HG03103 (cell line): Measurements from ENCODE around the gene ZNF813.
A peak's percentile ranks its signal among the peaks of the same experiment; 100 is the strongest.

Experiments used
- ATAC-seq: cut with Tn5 transposase; IDR thresholded peaks from one replicate; pipeline ENCODE4 v1.9.1; 2021; ENCODE audit warnings: low read depth; ENCODE audit not compliant: unreplicated experiment

The ZNF813 gene

DNA sequence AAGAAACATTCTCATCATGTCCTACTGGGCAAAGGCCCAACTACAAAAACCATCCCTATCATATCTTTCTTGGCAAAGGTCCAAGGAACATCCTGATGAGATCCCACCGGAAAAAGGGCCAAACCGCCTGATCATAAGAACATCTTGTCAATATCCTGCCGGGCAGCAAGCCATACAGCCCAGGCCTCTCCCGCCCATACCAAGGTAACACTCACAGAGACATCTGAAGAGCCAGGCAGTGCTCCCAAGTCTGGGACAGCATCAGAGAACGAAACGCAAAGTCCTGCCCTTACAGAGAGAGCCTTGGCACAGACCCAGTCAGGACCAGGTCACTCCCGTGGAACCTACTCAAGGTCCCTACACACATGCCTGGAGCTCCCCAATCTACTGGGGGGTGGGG lies 51.9 kb downstream of the ZNF813 start:
- no peak for ATAC-seq

DNA sequence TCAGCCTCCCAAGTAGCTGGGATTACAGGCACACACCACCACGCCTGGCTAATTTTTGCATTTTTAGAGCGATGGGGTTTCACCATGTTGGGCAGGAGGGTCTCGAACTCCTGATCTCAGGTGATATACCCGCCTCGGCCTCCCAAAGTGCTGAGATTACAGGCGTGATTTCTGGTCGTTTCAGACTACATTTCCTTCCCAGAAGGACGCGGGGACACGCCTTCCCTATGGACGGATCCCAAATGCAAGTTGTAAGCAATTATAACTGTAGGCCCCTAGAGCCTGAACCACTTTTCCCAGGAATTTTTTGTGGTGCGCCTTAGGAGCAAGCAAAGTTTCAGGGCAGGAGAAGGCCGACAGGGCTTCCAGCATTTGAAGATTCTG lies 52.6 kb downstream of the ZNF813 start:
- ATAC-seq: no peak

DNA sequence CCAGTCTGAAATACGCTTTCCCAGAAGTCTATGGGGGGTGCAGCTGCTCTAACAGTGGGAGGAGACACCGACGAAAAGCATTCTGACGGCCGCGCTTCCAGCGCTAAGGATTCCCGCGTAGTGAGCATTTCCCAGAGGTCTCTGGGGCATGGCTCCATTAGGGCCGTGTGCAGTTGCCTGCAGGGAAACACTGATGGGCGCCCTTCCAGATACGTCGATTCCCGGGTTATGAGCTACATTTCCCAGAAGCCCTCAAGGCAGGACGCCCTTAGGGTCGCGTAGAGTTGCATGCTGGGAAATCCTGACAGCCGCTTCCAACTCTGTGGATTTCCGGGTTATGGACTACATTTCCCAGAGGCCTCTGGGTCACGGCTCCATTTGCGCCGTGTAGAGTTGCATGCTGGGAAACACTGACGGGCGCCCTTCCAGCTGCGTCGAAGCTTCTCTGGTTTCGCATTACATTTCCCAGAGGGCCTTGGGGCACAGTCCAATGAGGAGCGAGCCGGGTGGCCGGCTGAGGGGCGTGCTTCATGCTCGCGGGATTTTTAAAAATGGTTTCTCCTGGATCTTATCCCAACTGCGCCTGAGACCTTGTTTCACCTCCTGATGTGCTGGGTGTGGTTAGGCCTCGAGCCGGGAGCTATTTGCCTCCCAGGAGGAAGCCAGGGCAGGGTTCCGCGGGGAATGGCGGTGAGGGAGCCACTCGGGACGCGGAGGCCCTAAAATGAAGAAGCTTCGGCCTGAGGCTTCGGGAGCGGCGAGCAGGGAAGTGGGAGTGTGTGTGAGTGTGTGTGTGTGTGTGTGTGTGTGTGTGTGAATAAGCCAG lies 53.2 kb downstream of the ZNF813 start:
- peak; percentile 97 for ATAC-seq

GRCh38 chr19:53521373-53522202 lies 54.1 kb downstream of the ZNF813 start:
- no peak for ATAC-seq

DNA sequence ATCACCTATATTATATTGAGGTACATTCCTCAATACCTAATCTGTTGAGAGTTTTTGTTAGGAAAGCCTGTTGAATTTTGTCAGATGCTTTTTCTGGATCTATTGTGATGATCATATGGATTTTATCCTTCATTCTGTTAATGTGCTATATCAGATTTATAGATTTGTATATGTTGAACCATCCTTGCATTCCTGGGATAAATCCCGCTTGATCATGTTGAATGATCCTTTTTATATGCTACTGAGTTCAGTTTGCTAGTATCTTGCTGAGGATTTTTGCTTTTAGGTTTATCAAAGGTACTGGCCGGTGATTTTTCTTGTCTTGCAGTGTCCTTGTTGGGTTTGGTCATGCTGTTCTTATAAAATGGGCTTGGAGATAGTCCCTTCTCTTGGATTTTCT lies 58.4 kb downstream of the ZNF813 start:
- no peak for ATAC-seq

GRCh38 chr19:53530622-53531021 lies 63.1 kb downstream of the ZNF813 start:
- no peak for ATAC-seq

- no peak for ATAC-seq
Measured at GRCh38 chr19:53531457-53531856, 63.9 kb downstream of the ZNF813 start.

DNA sequence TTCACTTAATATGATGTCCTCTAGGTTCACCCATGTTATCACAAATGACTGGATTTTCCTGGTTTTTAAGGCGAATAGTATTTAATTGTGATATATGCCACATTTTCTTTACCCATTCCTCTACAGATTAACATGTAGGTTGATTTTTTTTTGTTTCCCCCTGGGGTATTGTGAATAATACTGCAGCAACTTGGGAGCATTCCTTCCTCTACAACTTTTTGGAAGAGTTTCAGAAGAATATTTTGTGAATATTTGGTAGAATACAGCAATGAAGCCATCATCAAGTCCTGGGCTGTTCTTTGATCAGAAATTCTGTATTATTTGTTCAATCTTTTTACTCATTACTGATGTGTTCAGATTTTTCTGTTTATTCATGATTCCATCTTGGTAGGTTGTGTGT lies 64.8 kb downstream of the ZNF813 start:
- no peak for ATAC-seq

- no peak for ATAC-seq
Measured at GRCh38 chr19:53536225-53536548, 68.7 kb downstream of the ZNF813 start.

DNA sequence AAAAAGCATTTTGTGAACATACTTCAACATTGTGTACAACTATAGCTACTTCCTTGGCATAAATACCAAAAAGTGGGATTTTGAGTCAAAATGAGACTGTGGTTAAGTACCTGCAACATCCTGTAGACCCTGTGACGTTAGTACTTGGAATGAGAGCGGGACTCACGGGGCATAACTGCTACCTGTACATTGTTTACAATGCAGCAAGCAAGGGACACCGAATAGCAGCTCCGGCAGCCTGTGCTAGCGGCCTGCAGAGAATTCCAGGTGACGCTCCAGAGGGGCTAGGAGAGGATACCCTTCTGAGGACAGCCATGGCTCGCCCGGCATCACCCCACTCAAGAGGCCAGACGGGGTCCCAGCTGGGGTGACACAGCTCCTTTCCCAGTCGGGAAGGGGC lies 69.6 kb downstream of the ZNF813 start:
- no peak for ATAC-seq

DNA sequence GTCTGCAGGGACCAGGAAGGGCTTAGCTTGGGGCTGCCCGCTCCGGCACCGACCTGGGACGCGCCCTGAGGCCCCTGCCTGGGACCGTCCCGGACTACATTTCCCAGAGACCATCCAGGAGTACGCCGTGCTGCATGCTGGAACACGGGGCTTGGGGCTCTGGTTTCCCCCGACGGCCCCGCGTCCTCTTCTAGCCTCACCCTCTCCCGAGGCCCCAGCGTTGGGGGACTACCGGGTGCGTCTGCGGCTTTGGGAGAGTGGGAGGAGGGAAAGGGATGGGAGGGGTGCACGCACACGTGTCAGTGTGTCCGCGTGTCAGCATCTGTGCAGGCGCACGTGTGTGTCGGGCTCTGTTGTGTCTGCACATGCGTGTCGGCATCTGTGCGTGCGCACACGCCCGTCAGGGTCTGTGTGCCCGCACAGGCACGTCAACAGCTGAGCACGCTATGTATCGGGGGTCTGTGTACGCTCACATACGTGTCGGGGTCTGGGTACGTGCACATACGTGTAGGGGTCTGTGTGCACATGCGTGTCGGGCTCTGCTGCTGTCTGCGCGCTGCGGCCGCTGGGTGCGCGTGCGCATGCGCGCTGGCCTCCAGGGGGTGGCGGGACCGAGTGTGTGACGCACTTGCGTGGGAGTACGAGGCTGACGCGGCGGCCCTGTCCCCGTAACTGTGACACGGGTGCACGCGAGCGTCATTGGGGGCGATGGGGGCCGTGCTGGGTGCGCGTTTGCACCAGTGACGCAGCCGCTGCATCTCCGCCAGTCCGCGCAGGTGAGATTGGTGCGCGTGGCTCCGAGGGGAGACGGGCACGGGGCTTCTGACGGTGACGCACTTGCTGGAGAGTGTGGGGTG lies 70.2 kb downstream of the ZNF813 start, which contains the start of gene ZNF331:
ZNF331 (plus strand) TSS at position 625 of the 857 bp plus-strand sequence. CDS start 31,232 bp downstream, outside the sequence.
- ATAC-seq: peak; percentile 56

- ATAC-seq: no peak
Measured at GRCh38 chr19:53538378-53539109, 71.0 kb downstream of the ZNF813 start.

GRCh38 chr19:53540091-53540490 lies 72.6 kb downstream of the ZNF813 start:
- ATAC-seq: no peak

GRCh38 chr19:53541971-53542370 lies 74.4 kb downstream of the ZNF813 start:
- ATAC-seq: no peak

DNA sequence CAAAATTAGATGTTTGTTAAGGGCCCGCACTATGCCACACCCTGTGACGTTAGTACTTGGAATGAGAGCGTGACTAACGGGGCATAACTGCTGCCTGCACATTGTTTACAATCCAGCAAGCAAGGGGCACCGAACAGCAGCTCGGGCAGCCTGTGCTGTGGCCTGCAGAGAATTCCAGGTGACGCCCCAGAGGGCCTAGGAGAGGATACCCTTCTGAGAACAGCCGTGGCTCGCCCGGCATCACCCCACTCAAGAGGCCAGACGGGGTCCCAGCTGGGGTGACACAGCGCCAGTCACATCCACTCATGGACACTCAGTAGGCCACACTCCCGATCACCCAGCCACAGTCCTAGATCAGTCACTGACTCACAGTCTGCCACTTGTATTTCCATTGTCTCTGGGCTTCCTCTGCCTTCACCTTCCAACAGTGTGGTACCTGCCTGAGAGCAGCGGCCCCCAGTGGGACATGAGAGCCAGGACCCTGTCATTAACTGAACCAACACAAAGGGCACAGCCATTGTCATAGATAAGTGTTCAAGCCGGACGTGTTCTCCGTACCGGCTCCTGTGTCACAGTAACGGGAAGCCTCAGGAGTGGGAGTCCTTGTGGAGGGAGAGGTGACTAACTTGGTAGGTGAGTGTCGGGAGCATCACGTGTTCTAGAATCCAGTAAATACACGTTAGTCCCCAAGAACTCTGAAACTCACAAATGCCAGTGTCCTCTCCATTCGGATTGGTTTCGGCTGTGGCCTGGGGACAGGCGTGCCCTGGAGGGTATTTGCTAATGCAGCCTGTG lies 77.9 kb downstream of the ZNF813 start:
- no peak for ATAC-seq
